ENCODE results near the gene TMIGD1.

DNA sequence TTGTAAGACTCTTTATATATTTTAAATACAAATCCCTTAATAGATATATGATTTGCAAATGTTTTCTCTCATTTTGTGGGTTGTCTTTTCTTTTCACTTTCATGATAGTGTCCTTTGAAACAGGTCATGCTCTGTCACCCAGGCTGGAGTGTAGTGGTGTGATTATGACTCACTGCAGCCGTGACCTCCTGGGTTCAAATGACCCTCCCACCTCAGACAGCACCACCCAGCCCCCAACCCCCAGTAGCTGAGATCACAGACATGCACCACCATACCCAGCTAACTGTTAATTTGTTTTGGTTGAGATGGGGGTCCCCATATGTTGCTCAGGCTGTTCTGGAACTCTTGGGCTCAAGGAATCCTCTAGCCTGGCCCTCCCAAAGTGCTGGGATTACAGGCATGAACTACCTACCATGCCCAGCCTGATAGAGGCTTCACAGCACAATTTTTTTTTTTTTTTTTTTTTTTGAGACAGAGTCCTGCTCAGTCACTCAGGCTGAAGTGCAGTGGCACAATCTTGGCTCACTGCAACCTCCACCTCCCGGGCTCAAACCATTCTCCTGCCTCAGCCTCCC, 18.5 kb upstream of the TMIGD1 start:
- TF ChIP-seq, protein P1, sequence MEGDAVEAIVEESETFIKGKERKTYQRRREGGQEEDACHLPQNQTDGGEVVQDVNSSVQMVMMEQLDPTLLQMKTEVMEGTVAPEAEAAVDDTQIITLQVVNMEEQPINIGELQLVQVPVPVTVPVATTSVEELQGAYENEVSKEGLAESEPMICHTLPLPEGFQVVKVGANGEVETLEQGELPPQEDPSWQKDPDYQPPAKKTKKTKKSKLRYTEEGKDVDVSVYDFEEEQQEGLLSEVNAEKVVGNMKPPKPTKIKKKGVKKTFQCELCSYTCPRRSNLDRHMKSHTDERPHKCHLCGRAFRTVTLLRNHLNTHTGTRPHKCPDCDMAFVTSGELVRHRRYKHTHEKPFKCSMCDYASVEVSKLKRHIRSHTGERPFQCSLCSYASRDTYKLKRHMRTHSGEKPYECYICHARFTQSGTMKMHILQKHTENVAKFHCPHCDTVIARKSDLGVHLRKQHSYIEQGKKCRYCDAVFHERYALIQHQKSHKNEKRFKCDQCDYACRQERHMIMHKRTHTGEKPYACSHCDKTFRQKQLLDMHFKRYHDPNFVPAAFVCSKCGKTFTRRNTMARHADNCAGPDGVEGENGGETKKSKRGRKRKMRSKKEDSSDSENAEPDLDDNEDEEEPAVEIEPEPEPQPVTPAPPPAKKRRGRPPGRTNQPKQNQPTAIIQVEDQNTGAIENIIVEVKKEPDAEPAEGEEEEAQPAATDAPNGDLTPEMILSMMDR (IDR thresholded peaks at IDR 0.05; ENCODE audit: insufficient read depth, low read length) = no peak
- TF ChIP-seq GABPA (IDR thresholded peaks at IDR 0.05; ENCODE audit: low read depth) (no peak), POLR2AphosphoS5 (IDR thresholded peaks at IDR 0.05; ENCODE audit: low read depth) (no peak)
- TF ChIP-seq, protein P2, sequence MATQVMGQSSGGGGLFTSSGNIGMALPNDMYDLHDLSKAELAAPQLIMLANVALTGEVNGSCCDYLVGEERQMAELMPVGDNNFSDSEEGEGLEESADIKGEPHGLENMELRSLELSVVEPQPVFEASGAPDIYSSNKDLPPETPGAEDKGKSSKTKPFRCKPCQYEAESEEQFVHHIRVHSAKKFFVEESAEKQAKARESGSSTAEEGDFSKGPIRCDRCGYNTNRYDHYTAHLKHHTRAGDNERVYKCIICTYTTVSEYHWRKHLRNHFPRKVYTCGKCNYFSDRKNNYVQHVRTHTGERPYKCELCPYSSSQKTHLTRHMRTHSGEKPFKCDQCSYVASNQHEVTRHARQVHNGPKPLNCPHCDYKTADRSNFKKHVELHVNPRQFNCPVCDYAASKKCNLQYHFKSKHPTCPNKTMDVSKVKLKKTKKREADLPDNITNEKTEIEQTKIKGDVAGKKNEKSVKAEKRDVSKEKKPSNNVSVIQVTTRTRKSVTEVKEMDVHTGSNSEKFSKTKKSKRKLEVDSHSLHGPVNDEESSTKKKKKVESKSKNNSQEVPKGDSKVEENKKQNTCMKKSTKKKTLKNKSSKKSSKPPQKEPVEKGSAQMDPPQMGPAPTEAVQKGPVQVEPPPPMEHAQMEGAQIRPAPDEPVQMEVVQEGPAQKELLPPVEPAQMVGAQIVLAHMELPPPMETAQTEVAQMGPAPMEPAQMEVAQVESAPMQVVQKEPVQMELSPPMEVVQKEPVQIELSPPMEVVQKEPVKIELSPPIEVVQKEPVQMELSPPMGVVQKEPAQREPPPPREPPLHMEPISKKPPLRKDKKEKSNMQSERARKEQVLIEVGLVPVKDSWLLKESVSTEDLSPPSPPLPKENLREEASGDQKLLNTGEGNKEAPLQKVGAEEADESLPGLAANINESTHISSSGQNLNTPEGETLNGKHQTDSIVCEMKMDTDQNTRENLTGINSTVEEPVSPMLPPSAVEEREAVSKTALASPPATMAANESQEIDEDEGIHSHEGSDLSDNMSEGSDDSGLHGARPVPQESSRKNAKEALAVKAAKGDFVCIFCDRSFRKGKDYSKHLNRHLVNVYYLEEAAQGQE (IDR thresholded peaks at IDR 0.05; ENCODE audit: insufficient replicate concordance, low read depth) = no peak
